ENCODE results near the gene CCKAR. TPM values are rescaled to one million over a fixed set of nuclear protein-coding genes. Genes with fewer than 3 reads are reported as not detected.

CCKAR gene
- total RNA-seq, 8 experiments from 2014 or later = 0.05 to 0.93 (median 0.22) TPM; not detected in 3

DNA sequence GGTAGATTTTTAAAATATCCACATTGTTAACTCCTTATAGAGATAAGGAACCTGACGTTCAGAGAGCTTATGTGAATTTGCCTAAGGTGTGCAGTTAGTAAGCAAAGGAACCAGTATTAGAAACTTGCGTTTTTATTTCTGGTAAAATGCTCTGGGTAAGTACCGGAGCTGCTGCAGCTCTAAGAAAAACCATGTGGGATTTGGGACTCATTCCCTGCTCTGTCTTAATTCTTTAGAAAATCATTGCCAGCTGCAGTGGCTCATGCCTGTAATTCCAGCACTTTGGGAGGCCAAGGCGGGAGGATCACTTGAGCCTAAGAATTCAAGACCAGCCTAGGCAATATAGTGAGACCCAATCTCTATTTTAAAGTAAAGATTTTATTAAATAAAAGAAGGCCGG, 5.8 kb downstream of the CCKAR start:
- in situ Hi-C loops (cut with MboI; ENCODE audit: low pct_unique_long_range_greater_than_20kb in 2 of 9, low sequenced_read_pairs in 9 of 9, unreplicated experiment in 9 of 9) = no loop called here
- Histone ChIP-seq H3K27ac (peak overlapping the region in 1 of 2 donors; percentile 63), H3K4me3 (no peak overlapping the region), H3K4me1 (replicated peaks in 1 of 2) (peaks cover 13 to 16% of the 10 kb centered on the region in 2 donors)
- 17 to 80% (median 52%) methylated on average over 2 to 4 of the region's 5 CpGs; no CpG with 5 or more reads in 2 of the 10 experiments for WGBS, 10 experiments
- ATAC-seq (replicated peaks in 6 of 8) = peak in 1 of 8 experiments; percentile 7

DNA sequence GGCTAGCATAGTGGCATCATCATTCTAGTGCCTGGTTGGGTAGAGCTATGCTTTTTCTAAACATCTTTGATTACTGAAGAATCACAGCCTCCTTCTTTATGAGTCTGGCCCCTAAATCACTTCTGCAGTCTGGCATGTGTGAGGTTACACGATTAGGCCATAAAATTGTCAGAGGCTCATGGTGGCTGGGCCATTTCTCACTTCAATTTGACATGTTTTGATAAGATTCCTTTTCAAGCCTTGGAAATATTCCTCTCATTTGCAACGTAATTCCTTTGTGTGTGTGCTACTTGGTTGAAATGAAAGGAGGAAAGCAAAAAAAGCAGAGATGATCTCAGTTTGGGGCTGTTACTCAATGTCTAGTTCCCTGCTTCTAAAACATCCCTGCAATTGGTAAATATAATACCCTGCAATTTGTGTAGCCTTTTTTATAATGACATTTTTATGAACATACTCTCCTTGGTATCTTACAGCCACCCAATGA, 6.2 kb downstream of the CCKAR start:
- Histone ChIP-seq H3K27ac (peak overlapping the region; percentile 1 to 63), H3K4me3 (no peak overlapping the region), H3K4me1 (replicated peaks in 1 of 2) (peaks cover 13 to 17% of the 10 kb centered on the region in 2 donors)
- WGBS, 10 experiments = 0 to 17% (median 5%) methylated on average over 1 to 2 of the region's 2 CpGs; no CpG with 5 or more reads in 4 of the 10 experiments
- in situ Hi-C loops (cut with MboI; ENCODE audit: low pct_unique_long_range_greater_than_20kb in 2 of 9, low sequenced_read_pairs in 9 of 9, unreplicated experiment in 9 of 9) = no loop called here
- ATAC-seq (replicated peaks in 6 of 8) = peak in 5 of 8 experiments; percentile 64 to 92 (median 91)

DNA sequence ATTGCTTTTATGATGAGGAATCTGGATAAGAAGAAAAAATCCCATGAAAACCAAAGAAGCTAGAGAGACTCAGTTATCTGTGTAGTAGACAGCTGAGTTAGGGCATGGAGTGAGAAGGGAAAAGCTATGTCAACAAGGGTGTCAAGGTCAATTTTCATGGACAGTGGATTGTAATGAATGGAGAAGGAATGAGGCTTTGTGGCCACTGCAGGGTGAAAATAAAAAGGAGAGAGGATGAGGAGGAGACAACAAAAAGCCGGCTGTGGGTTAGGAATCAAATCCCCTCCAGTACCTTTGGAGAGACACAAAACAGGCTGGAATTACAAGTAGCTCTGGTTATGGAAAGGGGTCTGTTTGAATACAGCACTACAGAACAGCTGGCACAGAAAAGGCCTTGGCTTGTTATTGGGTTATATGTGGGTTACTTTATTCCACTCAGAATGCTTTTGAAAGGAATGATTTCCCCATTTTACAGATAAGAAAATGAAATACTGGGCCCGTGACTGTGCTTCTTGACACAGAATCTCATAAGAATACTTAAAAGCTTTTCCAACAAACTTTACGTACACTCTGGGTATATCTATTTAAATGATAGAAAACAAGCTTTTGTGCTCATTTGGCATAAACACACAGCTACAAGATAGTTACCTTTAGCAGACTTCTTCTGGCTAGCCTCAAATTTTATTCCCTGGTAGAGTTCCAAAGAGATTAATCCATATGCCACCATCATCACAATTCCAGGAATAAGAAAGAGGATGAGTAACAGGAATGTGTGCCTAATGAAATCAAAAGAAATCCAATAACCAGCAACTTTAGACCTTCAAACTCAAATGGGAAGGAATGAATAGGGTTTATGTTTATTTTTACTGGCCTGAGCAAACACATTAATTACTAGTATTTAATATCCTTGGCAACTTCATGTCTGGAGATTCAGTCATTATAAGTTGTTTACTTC, 7.5 kb downstream of the CCKAR start:
- no peak overlapping the region for H3K27ac ChIP-seq
- H3K4me3 ChIP-seq = no peak overlapping the region
- in situ Hi-C loops (cut with MboI; ENCODE audit: low pct_unique_long_range_greater_than_20kb in 2 of 9, low sequenced_read_pairs in 9 of 9, unreplicated experiment in 9 of 9) = no loop called here
- WGBS, 10 experiments = 28 to 93% (median 80%) methylated on average over 1 to 3 of the region's 3 CpGs; no CpG with 5 or more reads in 2 of the 10 experiments
- no peak for ATAC-seq (replicated peaks in 6 of 8)
- H3K4me1 ChIP-seq (replicated peaks in 1 of 2) = peaks cover 13 to 17% of the 10 kb centered on the region in 2 donors

DNA sequence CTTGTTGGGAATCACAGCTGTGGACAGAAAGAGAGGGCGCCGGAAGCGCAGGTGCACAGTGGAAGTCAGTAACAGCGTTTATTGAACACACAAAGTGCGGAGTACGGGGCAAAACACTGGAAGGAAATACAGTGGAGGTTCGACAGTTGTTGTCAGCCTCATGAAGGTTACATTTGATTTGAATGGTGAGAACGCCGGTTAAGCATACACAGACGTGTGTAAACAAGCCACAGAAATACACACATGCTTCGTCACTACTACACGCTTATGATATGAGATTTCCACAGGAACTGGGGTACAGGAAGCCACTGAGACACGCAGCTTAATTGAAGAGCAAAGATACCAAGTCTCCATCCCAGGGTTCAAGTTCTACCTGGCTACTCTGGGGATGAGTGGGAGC, 12.0 kb downstream of the CCKAR start:
- no peak for ATAC-seq (replicated peaks in 6 of 8)
- WGBS, 10 experiments = 54 to 100% (median 92%) methylated on average over 1 to 9 of the region's 13 CpGs; no CpG with 5 or more reads in 1 of the 10 experiments
- peaks cover 0 to 9% of the 10 kb centered on the region in 2 donors for H3K4me1 ChIP-seq (replicated peaks in 1 of 2)
- H3K27ac ChIP-seq = no peak overlapping the region
- in situ Hi-C loops (cut with MboI; ENCODE audit: low pct_unique_long_range_greater_than_20kb in 2 of 9, low sequenced_read_pairs in 9 of 9, unreplicated experiment in 9 of 9) = no loop called here
- H3K4me3 ChIP-seq = no peak overlapping the region

DNA sequence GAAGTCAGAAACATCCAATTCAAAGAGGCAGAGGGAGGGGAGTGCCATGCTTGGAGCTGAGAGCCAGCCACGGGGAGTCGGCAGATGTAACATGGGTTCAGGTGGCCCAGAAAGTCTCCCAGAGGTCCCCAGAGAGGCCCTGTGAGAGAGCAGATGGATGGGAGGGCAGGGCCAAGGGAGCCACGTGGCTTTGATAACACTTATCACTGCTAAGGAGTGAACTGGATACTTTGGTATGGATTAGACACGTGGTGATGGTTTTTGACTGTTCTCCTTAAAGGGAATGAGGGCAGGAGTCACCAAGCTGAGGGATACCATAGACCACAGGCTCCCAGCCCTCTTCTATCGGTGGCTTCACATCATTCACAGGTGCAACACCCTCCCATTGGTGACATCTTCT, 13.7 kb downstream of the CCKAR start:
- in situ Hi-C loops (cut with MboI; ENCODE audit: low pct_unique_long_range_greater_than_20kb in 2 of 9, low sequenced_read_pairs in 9 of 9, unreplicated experiment in 9 of 9) = no loop called here
- Histone ChIP-seq H3K27ac (no peak overlapping the region), H3K4me1 (replicated peaks in 1 of 2) (peaks cover 0 to 4% of the 10 kb centered on the region in 2 donors), H3K4me3 (no peak overlapping the region)
- ATAC-seq (replicated peaks in 6 of 8) = no peak
- WGBS, 10 experiments = 39 to 87% (median 80%) methylated on average over 2 to 5 of the region's 5 CpGs; no CpG with 5 or more reads in 5 of the 10 experiments

DNA sequence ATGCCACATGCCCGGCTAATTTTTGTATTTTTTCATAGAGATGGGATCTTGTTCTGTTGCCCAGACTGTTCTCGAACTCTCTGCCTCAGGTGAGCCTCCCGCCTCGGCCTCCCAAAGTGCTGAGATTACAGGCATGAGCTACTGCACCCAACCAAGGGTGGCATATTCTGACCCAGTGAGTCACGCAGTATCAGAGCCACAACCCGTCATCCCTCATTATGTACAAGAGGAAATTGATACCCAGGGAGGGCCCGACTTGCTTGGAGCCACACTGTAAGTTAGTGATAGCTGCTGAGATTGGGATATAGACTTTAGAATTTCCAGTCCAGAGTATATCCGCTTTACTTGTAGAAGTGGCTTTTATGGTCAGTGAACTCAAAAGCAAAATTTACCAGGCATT, 14.6 kb downstream of the CCKAR start:
- in situ Hi-C loops (cut with MboI; ENCODE audit: low pct_unique_long_range_greater_than_20kb in 2 of 9, low sequenced_read_pairs in 9 of 9, unreplicated experiment in 9 of 9) = no loop called here
- no peak for ATAC-seq (replicated peaks in 6 of 8)

DNA sequence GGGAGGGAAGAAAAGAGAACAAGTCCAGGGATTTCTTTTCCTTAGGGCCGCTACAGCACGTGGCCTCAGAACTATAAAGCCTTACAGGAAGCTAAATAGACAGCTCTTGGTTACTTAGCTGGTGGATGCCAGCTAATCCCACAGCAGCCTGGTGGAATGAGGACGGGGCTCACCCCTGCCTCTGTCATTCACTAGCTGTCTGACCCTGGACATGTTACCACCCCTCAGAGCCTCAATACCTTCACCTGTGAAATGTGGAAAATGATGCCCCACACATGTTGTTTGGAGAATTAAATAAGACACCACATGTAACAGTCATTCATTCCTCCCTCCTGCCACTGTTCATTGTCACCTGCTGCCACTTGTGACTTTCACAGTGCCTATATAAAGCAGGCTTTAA, 15.7 kb downstream of the CCKAR start:
- no peak for ATAC-seq (replicated peaks in 6 of 8)
- in situ Hi-C loops (cut with MboI; ENCODE audit: low pct_unique_long_range_greater_than_20kb in 2 of 9, low sequenced_read_pairs in 9 of 9, unreplicated experiment in 9 of 9) = loop anchor here in 3 of 9 experiments (25.0 kb wide), 2 partner anchors 238 to 538 kb away; no protein-coding TSS in a partner anchor
- WGBS, 10 experiments = 57 to 67% (median 63%) methylated on average over 1 of the region's 3 CpGs; no CpG with 5 or more reads in 6 of the 10 experiments
- peaks cover 0 to 2% of the 10 kb centered on the region in 2 donors for H3K4me1 ChIP-seq (replicated peaks in 1 of 2)
- no peak overlapping the region for H3K27ac ChIP-seq
- H3K4me3 ChIP-seq = no peak overlapping the region

More for the DNA sequence above, 14.6 kb downstream of the CCKAR start:
- peaks cover 0 to 4% of the 10 kb centered on the region in 2 donors for H3K4me1 ChIP-seq (replicated peaks in 1 of 2)
- H3K27ac ChIP-seq = no peak overlapping the region
- WGBS, 10 experiments = 47 to 95% (median 79%) methylated on average over 2 to 8 of the region's 8 CpGs; no CpG with 5 or more reads in 4 of the 10 experiments
- no peak overlapping the region for H3K4me3 ChIP-seq

DNA sequence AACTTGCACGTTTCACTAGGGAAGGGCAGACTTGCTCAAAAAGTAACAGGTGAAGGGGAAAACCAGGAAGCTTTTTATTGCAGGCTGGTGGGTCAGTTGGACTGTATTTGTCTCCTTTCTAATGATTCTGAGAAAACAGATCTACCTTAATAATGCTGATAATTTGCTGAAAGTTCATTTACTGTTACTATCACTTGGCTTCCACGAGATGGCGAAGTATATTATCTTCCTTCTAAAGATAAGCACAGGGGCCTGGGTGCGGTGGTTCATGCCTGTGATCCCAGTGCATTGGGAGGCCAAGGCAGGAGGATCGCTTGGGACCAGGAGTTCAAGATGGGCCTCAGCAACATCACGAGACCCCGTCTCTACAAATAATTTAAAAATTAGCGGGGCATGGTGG, 16.4 kb downstream of the CCKAR start:
- no peak overlapping the region for H3K4me3 ChIP-seq
- in situ Hi-C loops (cut with MboI; ENCODE audit: low pct_unique_long_range_greater_than_20kb in 2 of 9, low sequenced_read_pairs in 9 of 9, unreplicated experiment in 9 of 9) = loop anchor here in 3 of 9 experiments (25.0 kb wide), 2 partner anchors 238 to 538 kb away; no protein-coding TSS in a partner anchor
- H3K4me1 ChIP-seq (replicated peaks in 1 of 2) = no peaks in the 10 kb centered on the region
- WGBS, 10 experiments = 73 to 94% (median 86%) methylated on average over 1 to 8 of the region's 8 CpGs; no CpG with 5 or more reads in 3 of the 10 experiments
- no peak for ATAC-seq (replicated peaks in 6 of 8)
- no peak overlapping the region for H3K27ac ChIP-seq

DNA sequence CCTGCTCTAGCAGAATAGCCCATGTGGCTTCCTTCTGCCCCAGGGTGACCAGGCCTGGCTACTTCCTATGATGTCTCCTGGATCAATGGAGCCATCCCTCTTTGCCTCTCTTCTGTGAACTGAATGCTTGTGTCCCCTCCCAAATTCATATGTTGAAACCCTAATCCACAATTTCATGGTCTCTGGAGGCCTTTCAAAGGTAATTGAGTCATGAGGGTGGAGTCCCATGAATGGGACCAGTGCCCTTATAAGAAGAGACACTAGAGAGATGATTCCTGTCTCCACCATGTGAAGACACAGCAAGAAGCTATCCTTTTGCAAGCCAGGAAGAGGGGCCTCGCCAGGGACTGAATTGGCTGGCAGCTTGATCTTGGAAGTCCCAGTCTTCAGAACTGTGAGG, 18.4 kb downstream of the CCKAR start:
- in situ Hi-C loops (cut with MboI; ENCODE audit: low pct_unique_long_range_greater_than_20kb in 2 of 9, low sequenced_read_pairs in 9 of 9, unreplicated experiment in 9 of 9) = loop anchor here in 3 of 9 experiments (25.0 kb wide), 2 partner anchors 240 to 540 kb away; no protein-coding TSS in a partner anchor
- peak in 2 of 8 experiments; percentile 83 to 84 for ATAC-seq (replicated peaks in 6 of 8)

DNA sequence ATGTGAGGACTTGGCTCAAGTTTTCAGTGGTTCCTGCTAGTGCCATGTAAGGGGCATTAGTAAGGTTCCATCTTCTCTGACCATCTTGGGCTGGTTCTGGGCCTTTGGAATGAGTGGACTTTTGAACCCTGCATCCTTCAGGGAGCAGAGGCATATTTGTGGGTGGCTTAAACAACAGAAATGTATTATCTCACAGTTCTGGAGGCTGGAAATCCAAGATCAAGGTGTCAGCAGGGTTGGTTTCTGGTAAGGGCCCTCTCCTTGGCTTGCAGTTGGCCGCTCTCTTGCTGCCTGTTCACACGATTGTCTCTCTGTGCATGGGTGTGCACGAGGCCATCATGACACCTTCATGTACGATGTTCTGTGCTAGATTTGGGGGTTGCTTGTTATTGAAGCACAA, 21.3 kb downstream of the CCKAR start:
- no peak for ATAC-seq (replicated peaks in 6 of 8)
- Histone ChIP-seq H3K4me1 (replicated peaks in 1 of 2) (peaks cover 0 to 6% of the 10 kb centered on the region in 2 donors), H3K4me3 (no peak overlapping the region), H3K27ac (no peak overlapping the region)
- in situ Hi-C loops (cut with MboI; ENCODE audit: low pct_unique_long_range_greater_than_20kb in 2 of 9, low sequenced_read_pairs in 9 of 9, unreplicated experiment in 9 of 9) = loop anchor here in 3 of 9 experiments (25.0 kb wide), 2 partner anchors 243 to 543 kb away; no protein-coding TSS in a partner anchor
- WGBS, 10 experiments = 33 to 80% (median 61%) methylated on average over 1 to 4 of the region's 4 CpGs; no CpG with 5 or more reads in 4 of the 10 experiments

More for the DNA sequence above, 18.4 kb downstream of the CCKAR start:
- Histone ChIP-seq H3K27ac (no peak overlapping the region), H3K4me3 (no peak overlapping the region), H3K4me1 (replicated peaks in 1 of 2) (peaks cover 0 to 6% of the 10 kb centered on the region in 2 donors)
- 17 to 86% (median 67%) methylated on average over 1 of the region's 1 CpG; no CpG with 5 or more reads in 6 of the 10 experiments for WGBS, 10 experiments

DNA sequence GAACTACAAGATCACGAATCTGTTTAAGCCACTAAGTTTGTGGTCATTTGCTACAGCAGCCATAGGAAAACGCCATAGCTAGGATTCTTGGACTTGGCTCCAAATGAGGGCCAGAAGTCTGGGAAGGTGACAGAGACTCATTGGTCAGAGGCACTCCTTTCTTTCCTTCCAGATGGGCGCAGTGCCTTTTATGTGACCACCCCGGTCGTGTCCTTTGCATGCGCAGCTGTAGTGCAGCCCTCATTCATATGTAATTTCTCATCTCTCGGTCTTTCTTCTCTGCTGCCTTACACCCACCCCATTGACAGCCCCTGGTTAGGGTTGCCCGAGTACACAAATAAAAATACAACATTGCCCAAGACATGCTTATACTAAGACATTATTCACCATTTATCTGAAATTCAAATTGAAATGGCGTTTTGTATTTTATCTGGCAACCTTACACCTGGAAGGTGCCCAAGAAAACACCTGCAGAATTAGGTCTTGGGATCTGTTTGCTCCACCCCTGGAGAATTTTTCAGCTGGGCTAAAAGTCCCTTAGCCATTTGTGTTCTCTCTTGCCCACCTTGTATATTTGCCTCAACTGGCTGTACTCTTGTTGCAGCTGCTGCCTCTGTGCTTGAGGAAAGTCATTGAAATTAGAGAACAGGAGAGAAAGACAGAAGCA, 21.9 kb downstream of the CCKAR start:
- peak in 4 of 8 experiments; percentile 13 to 56 (median 44) for ATAC-seq (replicated peaks in 6 of 8)
- Histone ChIP-seq H3K4me3 (no peak overlapping the region), H3K27ac (no peak overlapping the region), H3K4me1 (replicated peaks in 1 of 2) (peaks cover 0 to 6% of the 10 kb centered on the region in 2 donors)
- in situ Hi-C loops (cut with MboI; ENCODE audit: low pct_unique_long_range_greater_than_20kb in 2 of 9, low sequenced_read_pairs in 9 of 9, unreplicated experiment in 9 of 9) = loop anchor here in 3 of 9 experiments (25.0 kb wide), 2 partner anchors 244 to 544 kb away; no protein-coding TSS in a partner anchor
- WGBS, 10 experiments = 0 to 83% (median 38%) methylated on average over 1 to 9 of the region's 9 CpGs; no CpG with 5 or more reads in 2 of the 10 experiments

DNA sequence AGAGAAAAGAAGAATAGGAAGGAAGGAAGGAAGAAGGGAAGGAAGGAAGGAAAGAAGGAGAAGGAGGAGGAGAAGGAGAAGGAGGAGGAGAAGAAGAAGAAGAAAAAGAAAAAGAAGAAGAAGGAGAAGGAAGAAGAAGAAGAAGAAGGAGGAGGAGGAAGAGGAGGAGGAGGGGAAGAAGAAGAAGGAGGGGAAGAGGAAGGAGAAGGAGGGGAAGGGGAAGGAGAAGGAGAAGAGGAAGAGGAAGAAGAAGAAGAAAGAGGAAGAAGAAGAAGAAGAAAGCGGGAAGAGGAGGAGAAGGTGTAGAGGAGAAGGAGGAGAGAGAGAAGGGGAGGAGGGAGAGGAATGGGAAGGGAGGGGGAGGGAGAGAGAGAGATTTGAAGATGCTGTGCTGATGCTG, 22.6 kb downstream of the CCKAR start:
- Histone ChIP-seq H3K4me3 (no peak overlapping the region), H3K27ac (no peak overlapping the region), H3K4me1 (replicated peaks in 1 of 2) (peaks cover 0 to 6% of the 10 kb centered on the region in 2 donors)
- WGBS, 10 experiments = 0 to 100% (median 88%) methylated on average over 1 of the region's 1 CpG; no CpG with 5 or more reads in 5 of the 10 experiments
- in situ Hi-C loops (cut with MboI; ENCODE audit: low pct_unique_long_range_greater_than_20kb in 2 of 9, low sequenced_read_pairs in 9 of 9, unreplicated experiment in 9 of 9) = loop anchor here in 3 of 9 experiments (25.0 kb wide), 2 partner anchors 245 to 545 kb away; no protein-coding TSS in a partner anchor
- no peak for ATAC-seq (replicated peaks in 6 of 8)

Measured in motor neuron (in vitro differentiated cells).